GM18511 (cell line): ENCODE measurements around the gene DMXL2.
"Not testable (repeated sequence)": the region's sequence is repeated elsewhere in the genome, so short reads cannot be mapped to it uniquely, and the experiment has no call there.

Experiments
- ATAC-seq: cut with Tn5 transposase; IDR thresholded peaks from one replicate; pipeline ENCODE4 v1.9.1; 2021; ENCODE audit warnings: mild to moderate bottlenecking, moderate library complexity; ENCODE audit not compliant: unreplicated experiment

Gene DMXL2

GRCh38 chr15:51423040-51423439 is 199.5 kb downstream of the DMXL2 start:
- ATAC-seq: not testable (repeated sequence)

DNA sequence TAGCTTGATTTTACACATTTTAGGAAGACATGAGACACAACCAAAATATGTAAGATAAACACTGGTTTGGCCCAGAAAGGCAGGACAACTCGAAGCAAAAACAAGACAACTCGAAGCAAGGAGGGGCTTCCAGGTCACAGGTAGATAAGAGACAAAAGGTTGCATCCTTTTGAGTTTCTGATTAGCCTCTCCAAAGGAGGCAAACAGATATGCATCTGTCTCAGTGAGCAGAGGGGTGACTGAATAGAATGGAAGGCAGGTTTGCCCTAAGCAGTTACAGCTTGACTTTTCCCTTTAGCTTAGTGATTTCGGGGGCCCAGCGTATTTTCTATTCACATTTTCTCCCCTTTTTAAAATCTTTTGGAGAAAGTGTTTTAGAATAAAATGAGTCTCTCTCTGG is 206.4 kb downstream of the DMXL2 start:
- no peak for ATAC-seq

DNA sequence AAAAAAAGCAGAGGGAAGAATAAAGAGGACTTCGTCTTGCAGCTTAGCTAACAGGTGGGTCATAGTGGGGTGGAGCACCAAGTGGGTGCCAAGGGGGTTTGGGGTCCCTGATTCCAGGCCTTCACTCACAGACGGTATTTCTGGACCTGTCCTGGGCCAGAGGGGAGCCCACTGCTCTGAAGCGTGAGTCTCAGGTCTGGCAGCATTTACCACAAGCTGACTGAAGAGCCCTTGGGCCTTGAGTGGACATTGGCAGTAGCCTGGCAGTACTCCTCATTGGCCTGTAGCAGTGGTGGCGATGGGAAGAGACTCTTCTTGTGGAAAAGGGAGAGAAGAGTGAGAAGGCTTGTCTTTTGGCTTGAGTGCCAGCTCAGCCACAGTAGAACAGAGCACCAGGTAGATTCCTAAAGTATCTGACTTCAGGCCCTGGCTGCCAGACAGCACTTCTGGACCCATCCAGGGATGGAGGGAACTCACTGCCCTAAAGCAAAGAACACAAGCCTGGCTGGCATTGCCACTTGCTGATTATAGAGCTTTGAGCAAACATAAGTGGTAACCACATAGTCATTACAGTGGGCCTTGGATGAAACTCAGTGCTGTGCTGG is 208.2 kb downstream of the DMXL2 start:
- ATAC-seq: no peak

- no peak for ATAC-seq
Measured at GRCh38 chr15:51405693-51406523, 216.7 kb downstream of the DMXL2 start.

DNA sequence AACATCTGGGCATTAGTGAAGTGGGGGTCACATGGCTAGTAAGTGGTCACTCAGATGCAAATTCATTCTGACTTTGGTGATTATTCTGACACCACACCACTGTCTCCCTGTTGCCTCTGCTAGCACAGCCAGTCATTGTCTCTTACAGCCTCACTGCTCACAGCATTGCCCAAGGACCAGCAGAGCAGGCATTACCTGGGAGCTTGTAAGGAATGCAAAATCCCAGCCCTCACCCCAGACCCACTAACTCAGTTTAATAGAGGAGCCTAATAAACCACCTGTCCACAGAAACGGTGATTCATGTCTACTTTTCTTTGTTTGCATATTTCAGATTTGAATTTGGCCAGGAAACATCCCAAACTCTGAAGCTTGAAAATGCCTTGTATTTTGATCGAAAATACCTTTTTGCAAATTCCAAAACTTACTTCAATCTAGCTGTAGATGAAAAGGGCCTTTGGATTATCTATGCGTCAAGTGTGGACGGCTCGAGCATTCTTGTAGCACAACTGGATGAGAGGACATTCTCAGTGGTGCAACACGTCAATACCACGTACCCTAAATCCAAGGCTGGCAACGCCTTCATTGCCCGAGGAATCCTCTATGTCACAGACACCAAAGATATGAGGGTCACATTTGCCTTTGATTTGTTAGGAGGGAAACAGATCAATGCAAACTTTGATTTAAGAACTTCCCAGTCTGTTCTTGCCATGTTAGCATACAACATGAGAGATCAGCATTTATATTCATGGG is 218.4 kb downstream of the DMXL2 start:
- ATAC-seq: no peak

GRCh38 chr15:51403072-51403878 is 219.3 kb downstream of the DMXL2 start:
- ATAC-seq: no peak

DNA sequence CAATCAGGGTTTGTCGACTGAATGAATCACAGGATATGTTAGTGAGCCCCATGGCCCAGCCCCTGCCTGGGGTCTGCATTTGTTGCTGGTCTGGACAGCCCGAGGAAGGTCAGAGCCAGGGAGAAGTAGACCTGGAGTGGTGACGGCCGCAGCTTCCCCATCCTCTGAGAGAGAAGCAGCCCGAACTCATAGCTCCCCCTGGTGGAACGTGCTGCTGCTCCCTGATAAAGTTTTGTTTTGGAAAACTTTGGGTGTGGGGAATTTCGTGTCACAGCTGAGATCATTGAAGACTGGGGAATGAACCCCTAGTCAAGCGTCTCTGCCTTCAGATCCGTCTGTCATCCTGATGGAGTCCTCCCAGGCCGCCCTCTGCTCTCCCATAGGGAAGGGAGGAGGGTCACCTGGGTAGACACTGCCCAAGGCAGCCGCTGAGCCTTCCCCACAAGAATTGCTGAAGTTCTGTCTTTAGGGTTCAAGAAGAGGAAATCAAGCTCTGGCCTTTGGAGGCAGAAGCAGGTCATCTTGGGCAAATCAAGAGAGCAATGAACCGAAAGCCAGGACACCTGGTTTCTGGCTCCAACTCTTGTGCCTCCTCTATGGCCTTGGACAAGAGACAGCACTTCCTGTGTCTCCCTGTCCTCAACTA is 220.6 kb downstream of the DMXL2 start:
- ATAC-seq: no peak

- ATAC-seq: no peak
Measured at GRCh38 chr15:51401051-51401780, 221.4 kb downstream of the DMXL2 start.

DNA sequence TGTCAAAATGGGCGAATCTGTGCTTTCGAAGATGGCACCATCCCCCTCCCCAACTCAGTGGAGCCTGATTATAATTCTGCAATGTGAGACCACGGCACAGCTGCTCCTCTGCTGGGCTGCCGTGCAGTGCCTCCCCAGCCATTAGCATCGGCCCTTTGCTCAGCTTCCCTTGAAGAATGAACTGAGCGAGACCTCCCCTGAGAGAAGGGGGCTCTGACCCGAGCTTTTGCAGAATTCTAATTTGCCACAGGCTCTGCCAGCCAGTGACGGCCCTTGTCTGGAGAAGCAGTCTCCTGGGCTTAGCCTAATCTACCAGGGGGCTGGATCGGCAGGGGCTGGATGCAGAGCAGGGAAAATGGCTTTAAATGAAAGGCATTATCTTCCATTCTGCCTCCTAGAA is 223.9 kb downstream of the DMXL2 start:
- ATAC-seq: no peak
